Measurements from ENCODE around the gene LTF.
"Not testable (repeated sequence)": the region's sequence is repeated elsewhere in the genome, so short reads cannot be mapped to it uniquely, and the experiment has no call there.

Gene LTF

GRCh38 chr3:46393554-46394434 lies 70.9 kb downstream of the LTF start:
- DNase-seq (ENCODE audit: low read depth), result peak; percentile 61

- DNase-seq (ENCODE audit: low read depth), result no peak
Measured at GRCh38 chr3:46393011-46393410, 71.7 kb downstream of the LTF start.

GRCh38 chr3:46391526-46391925 lies 73.2 kb downstream of the LTF start:
- not testable (repeated sequence) for DNase-seq (ENCODE audit: low read depth)

- no peak for DNase-seq (ENCODE audit: low read depth)
Measured at GRCh38 chr3:46389306-46389705, 75.4 kb downstream of the LTF start.

- not testable (repeated sequence) for DNase-seq (ENCODE audit: low read depth)
Measured at GRCh38 chr3:46388847-46389246, 75.9 kb downstream of the LTF start.

- peak; percentile 87 for DNase-seq (ENCODE audit: low read depth)
Measured at GRCh38 chr3:46386205-46386604, 78.5 kb downstream of the LTF start.
